Stimulated activated CD4-positive, alpha-beta T cell treated with anti-CD3 and anti-CD28 coated beads, TNF-alpha, amount 100 ng/mL, for 4 hours (primary cell): ENCODE measurements around the gene PTPRK.

ENCODE experiments used
- DNase-seq, 3 experiments: peaks; one replicate each; pipeline ENCODE4 v3.0.0-alpha.2; 2020; ENCODE audit warnings: low read depth in 3 of 3

Gene PTPRK

DNA sequence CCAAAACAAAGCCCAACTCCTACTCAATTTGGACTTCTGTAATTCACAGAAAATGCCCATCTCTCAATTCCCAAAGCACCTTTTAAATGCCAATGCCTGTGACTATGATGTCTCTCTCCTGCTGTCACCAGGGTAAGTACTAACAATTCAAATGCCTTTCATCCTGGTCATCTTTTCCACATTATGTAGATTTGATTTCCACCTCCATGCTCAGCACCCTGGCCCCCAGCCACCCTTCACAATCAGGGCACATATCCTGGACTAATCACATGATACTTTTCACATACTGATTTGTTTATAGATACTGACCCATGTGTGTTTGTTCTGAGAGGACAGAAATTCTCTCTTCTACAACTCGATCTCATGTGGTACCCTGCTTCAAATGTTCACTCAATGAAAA is 236.3 kb downstream of the PTPRK start:
- DNase-seq, result no peak

DNA sequence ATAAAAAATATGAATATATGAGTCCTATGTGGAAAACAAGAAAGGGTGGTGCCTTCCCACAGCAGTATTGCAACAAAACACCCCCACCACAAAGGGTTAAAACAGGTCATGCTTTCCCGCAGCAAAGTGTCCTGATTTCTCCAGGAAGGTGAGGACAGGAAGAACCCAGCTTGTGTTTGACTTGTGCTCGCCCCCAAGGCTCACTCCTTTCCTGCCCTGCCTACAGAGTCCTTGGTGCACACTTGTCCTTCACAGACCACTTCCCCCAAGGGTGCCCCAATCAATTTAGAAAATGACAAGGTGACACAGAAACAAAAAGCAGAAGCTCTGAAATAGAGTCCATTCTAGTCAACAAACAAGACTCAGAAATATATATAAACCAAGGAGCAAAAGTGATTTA is 237.4 kb downstream of the PTPRK start:
- no peak for DNase-seq

DNA sequence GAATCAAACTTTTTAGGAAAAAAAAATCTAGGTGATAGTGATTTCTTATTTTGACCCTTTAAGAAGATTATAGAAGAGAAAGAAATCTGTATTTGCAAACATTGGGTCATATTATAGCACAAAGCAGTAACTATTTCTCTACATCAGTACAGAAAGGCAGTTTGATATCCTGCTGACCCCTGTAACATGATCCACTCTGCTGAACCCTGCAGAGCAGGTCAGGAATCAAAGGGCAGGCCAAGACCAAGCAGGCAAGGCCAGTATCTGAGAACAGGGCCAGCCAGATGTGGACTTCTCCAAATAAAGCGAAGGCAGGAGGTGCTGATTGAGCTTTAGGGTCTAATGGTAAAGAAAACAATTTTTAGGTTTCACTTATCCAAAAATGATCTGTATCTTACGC is 239.4 kb downstream of the PTPRK start:
- DNase-seq, result no peak

DNA sequence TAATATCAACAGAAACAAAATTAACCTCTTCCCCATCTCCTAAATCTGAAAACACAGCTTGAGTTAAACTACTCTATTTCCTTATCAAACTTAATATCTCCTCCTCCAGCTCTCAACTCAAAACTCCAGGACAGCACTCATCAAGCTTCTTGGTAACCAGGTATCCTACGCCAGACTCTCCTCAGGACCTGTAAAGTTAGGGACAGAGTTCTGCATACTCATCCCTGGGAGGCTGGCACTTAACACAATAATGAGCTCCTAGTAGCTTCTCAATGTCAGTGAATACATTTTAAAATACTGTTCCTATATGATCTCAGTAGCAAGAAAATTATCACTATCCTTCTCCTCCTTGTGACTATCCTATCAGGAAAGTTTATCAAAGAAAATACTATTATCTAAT is 240.3 kb downstream of the PTPRK start:
- no peak for DNase-seq

DNA sequence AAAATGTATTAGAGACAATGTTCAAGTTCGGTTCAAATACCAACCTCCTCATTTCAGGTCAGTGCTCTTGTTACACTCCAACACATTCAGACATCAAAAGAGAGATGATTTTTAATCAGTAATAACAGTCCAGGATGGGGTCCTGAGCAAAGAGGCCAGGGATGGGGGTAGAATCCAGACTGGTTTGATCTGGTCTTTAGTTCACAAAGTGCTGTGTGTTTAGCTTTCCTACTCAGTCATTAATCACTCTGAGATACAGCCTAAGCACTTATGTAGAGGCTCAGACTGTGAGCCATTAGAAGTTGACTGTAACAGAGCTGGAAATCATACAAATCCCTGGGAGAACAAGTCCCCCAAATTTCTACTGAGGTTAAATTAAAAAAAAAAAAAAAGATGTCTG is 241.6 kb downstream of the PTPRK start:
- no peak for DNase-seq

DNA sequence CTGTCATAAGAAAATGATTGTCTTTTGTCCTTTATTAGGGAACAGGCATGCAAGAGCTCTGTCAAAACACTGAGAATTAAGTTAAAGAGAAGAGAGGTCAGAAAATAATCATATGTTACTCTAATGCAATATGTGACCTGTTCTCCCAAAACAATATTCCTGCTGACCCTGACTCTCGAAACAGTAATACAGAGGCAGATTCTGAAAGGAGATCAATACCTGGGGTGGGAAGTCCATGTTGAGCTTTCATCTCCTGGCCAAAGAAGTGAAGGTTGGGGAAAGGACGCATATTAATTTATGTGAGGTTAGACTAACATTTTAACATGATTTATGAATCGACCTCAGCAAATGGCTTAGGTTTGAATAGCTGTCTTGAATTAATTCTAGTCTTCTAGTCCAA is 243.0 kb downstream of the PTPRK start:
- DNase-seq, result no peak

DNA sequence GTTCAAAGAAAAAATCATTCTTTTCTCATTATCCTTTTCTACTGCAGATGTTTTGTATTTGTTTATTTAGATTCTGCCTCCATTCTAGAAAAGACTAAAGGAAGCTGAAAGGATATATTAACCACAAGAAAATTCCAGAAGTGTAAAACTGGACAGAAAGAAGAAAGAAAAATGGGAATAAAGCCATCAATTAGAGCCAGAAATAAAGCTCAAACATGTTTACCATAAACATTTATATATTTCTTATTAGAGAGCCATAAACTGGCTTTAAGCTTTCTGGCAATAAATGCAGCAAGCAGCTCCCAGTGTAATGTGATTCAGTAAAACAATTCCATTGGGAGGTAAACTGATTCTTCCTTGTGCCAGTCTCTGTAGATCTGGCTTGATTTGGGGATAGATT is 244.1 kb downstream of the PTPRK start:
- no peak for DNase-seq

DNA sequence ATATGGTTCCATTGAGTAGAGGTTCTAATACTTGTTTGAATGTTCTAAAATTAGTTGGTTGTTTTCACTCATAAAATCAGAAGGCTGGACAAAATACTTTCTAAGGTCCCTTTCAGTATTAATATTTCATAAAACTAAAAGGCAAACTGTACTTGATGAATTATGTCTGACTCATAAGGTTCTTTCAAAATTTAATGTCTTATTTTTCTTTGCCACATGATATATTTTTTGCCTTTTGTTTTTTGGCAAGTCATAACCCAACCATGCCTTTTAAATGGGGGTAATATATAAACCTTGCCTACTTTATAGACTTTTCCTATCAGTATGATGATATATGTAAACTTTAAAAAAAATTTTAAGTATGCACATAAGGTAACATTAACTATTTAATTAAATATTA is 244.7 kb downstream of the PTPRK start:
- DNase-seq, result no peak

DNA sequence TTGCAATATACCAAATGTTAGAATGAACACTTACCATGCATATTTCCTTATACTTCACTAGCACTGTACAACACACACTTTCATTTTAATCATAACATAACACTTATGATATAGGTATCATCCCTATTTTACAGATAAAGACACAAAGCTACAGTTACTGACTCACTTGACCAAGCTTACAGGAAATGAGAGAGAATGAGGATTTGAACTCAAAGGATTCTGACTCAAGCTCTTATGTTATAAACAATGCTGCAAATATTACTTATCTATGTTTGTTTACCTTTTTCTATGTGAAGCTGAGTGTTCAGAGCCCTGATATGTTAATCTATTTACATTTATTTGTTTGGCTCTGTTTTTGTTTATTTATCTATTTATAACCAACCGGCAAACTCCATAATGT is 245.4 kb downstream of the PTPRK start:
- DNase-seq, result no peak

DNA sequence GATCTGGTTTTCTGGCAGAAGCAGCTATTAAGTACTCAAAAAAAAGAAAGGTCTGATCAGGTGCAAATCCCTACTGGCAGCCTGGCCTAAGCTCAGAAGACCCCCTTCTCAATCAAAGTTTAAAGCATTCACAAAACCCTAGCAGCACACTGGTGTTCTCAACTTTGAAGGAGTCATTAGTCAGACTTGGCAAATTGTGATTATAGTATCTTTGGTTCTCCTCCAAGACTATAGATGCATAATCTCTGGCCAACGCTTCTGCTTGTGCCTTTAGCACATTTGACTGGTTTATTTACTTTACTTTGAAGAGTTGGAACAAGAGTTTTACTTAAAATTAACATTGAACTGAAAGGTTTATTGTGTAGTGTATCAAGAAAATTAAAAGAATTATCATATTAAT is 248.9 kb downstream of the PTPRK start:
- DNase-seq, result no peak

DNA sequence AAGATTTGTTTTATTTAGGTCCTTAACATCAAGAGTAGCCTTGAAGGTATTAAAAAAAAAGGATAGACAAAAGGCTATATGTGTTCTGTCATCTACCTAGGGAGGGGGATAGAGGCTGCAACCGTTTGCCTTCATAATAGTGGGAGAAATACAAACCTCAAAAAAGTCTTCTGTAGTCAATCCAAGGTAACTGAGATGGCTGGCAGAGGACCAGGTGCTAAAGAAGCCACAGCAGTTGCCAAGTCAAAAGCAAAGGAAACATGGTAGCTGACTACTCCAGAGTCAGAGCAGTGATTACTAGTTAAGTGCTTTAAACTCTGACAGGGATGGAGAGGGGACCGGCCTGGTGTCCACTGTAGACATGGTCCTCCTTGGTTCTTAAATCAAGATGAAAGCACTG is 249.4 kb downstream of the PTPRK start:
- DNase-seq, result no peak

DNA sequence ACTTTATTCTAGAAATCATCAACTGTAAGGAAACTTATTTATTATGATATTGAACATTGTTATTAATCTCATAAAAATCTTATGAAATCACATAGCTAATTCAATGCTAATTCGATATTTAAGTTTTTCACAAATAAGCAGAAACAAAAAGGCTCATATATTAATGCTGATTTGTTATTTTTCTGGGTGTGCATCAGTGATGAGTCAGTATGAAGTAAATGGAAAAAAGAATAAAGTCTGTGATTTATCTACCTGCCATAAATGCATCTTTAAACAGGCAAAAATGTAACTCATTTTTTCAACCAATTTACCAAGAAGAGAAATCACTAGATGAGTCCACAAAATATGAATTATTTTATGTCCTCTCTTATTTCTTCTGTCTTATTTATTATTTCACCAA is 253.5 kb downstream of the PTPRK start:
- no peak for DNase-seq

DNA sequence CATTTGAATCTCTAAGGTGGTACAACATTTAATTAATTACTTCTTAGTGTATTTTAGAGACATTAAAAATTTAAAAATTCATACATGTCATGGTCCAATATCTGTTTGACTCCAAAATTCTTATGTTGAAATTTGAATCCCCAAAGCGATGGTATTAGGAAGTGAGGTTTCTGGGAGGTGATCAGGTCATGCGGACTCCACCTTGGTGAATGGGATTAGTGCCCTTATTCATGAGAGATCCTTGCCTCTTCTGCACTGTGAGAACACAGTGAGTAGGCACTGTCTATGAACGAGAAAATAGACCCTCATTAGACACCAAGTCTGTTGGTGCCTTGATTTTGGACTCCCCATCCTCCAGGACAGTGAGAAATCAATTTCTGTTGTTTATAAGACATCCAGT is 254.7 kb downstream of the PTPRK start:
- DNase-seq, result no peak

DNA sequence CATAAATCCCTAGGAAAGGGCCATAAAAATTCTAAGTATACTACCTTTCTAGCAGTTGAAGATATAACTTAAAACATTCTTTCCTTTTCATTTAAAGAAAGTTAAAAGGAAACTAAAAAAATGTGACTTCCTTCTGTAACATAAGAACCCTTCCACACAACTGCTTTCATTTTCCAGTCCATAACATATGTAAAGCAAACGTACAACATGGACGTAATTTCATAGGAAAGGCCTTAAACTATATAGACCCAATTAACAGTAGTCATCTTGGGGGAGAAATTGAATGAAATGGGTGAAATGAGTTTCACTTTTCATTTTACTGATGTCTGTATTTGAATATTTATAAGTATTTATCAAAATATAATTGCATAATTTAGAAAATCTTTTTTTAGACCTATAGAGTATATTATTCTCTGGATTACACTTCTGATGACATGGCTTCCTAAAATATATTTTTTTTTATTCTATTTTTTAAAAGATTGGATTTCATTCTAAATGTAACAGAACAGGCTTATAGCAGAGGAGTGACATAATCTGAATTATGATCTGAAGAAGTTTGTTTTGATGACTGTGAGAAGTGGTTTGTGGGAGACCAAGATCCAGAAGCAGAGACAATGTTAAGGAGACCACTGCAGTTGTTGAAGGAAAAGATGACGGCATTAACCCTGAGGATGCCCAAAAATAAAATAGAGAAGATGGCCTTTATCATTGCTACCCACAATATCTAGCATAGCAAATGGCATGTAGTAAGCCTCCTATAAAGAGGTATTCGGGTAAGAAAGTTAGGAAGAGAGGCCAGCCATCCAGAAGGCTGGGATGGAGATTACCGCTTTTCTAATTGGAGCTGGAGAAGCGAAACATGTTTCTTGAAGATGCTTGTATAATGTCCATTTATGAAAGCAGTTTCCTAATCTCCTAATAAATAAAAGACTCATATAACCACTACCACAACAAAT is 260.4 kb downstream of the PTPRK start:
- DNase-seq, result no peak

DNA sequence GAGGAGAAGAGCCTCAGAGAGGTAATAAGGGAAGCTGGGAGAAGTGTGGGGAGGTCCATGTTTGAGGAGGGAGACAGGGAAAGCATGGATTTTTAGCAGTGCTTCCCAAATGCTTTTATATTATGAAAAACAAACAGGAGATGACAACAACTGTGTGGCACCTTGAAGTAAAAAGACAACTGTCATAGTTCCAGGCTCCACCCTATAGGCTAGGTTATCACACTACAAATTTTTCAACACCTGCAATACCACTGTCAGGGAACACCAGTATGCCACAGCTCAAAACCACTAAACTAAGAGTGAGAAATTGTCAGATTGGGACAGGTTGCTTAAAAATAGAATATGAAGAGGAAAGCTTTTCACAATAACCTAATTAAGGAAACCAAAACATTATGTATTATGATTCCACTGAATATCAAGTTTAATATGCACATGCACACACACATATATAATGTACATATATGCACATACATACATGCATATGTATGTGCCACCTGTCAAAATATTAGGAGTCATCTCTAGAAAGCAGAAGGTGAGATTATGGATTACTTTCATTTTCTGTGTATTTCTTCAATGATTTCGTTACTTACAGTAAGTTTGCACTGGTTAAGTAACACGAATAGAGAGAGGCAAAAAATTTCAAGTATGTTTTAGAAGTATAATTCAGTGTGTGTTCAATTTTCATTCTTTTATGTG is 261.2 kb downstream of the PTPRK start:
- no peak for DNase-seq

DNA sequence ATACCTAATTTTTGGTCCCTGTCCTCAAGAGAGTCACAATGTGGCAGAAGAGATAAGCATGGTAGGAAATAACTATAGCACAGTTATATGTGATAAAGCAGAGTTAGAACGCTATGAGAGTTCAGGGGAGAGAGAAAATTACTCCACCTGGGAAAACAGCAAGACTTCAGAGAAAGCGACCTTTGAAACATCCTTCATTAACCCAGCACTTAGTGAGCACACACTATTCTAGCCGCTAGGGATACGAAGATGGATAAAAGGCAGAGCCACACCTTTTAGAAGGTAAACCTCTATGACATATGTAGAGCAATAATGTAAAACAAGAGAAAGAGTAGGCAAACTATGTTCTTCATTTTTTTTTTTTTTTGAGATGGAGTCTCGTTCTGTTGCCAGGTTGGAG is 264.3 kb downstream of the PTPRK start:
- DNase-seq, result no peak

DNA sequence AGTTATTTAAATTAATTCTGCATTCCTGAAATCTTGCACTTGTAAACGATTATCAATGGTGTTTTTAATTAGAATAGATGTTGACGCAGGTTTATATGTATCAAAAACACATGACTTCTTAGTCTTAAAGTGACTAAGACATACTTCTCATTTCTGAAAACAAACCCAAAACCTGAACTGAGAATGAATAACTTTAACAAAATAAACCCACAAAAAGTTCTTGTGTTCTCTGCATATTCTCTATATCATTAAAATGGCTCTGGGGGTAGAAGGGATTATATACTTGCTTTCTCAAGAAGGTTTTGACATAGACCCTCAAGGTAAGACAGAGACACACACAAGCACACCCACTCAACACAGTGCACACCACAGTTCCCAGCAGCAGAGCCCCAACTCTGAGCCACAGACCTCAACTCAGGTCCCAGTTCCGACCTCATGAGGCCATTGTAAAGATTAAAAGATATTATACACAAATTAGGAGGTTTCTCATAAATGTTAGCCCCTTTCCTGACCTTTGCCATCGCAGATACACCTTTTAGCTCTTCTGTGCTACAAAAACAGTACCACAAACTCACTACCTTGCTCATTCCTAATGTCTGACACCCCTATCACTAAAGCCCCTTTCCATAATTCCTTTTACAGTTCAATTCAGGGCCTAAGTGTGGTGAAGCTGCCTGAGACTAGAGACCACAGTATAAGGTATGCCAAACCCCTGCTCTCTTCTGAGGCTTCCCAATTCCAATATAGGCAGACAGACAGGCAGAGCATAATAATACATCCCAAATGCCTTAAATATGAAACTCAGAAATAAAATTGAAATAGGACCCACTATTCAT is 267.8 kb downstream of the PTPRK start:
- no peak for DNase-seq

DNA sequence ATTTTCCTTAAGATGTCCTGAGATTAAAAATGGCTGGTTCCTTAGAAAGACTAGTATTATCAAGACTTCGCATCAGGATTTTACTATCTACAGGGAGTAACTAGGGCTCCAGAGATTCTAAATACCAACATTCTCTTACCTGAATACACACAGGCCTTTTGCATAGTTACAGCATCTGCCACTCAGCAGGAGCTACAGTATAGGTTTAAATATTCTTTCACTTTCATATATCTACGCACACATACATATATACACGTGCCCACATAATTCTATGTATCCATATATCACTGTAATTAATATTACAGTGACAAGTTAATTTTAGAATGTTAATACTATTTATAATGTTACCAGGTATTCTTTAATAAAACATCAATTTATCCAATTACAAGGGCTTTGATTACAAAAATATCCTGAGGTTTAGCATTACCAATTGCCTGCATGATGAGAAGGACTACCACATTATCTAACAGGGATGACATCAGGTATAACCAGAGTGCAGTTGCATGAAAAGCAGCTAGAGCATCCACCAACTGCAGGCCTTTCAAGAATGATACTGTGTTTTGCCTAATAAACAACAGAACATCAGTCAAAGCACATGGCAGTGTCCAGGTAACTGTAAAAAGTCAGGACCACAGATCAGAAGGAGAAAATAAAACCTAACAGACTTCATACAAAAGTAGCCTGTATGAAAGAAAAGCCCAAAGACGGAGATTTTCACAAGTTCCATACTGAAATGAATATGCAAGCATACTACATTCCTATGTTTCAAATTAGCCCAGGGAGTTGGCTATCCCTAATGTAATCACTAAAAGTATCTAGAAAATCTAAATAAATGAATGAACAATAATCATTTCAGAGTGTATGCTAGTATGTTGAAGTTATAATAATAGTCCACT is 268.7 kb downstream of the PTPRK start:
- no peak for DNase-seq

DNA sequence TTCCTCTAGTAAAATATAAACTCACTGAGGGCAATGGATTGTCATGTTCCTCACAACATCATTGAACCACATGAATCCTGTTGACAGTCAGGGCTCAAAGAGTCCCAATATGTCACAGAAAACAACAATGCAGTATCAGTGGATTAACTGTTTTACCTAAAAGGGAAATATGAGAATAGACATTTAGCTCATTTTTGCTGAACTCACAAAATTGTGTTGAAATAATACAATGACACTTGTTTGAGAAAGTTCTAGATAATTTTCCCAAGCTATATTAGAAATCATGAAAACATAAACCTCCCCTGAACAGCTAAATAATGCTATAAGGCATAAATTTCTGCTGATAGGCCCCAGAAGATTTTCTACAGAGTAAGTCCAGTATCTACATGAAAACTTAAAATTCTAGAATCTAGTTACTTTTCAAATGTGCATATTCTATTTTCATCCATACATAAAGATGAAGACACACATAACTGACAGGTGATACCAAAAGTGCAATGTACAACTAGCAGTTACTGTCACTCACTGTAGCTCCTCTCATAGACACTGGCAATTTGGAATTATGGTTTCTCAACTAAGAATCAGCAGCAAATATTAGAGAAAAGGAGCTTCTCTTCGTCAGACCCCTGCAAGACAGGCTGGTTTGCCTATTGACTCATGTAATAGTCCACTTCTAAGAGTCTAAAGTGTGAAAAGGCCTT is 269.9 kb downstream of the PTPRK start:
- DNase-seq, result no peak

DNA sequence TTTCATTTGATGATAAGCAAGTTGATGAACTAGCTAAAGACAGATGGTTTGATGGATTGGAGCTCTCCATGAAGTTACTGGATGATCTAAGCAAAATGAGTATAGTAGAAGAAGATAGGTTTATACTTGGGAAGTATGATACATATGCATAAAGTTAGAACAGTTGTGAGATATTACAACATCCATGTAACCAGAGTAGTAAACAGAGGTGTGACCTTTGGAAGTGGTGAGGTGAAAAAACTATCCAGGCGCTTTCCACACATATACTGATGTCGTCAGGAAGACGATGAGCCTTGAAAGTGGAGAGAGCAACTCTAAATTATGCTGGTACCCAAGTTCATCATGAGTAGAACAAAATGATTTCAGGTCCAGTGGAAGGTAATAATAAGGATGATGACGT is 271.0 kb downstream of the PTPRK start:
- no peak for DNase-seq
